H9 (cell line): ENCODE data around the gene MLH1. TPM values are rescaled to one million over a fixed set of nuclear protein-coding genes. Genes with fewer than 3 reads are reported as not detected.

Experiments
- DNase-seq: peaks from one replicate; pipeline ENCODE4 v3.0.0-alpha.2; 2017
- H2AFZ ChIP-seq: one replicate; pipeline ENCODE4 v1.6.1; 2013; ENCODE audit warnings: mild to moderate bottlenecking, low read length, control low read depth, moderate library complexity
- H2AK5ac ChIP-seq: 2 replicates; pipeline ENCODE4 v1.6.1; 2013; ENCODE audit warnings: low read length, control low read depth, mixed read lengths; ENCODE audit not compliant: insufficient read length
- H2BK120ac ChIP-seq: one replicate; pipeline ENCODE4 v1.6.1; 2013; ENCODE audit warnings: low read depth, mild to moderate bottlenecking, low read length, control low read depth, inconsistent platforms; ENCODE audit not compliant: poor library complexity, severe bottlenecking
- H2BK12ac ChIP-seq: 2 replicates; pipeline ENCODE4 v1.6.1; 2013; ENCODE audit warnings: low read length, control low read depth, mixed read lengths, low read depth; ENCODE audit not compliant: insufficient read length
- H2BK15ac ChIP-seq: 2 replicates; pipeline ENCODE4 v1.6.1; 2013; ENCODE audit warnings: low read depth, low read length, control low read depth
- H2BK20ac ChIP-seq: one replicate; pipeline ENCODE4 v1.6.1; 2013; ENCODE audit warnings: low read depth, mild to moderate bottlenecking, low read length, control low read depth, inconsistent platforms; ENCODE audit not compliant: poor library complexity, severe bottlenecking
- H2BK5ac ChIP-seq: 2 replicates; pipeline ENCODE4 v1.6.1; 2013; ENCODE audit warnings: low read length, control low read depth, mixed read lengths; ENCODE audit not compliant: insufficient read length
- H3K14ac ChIP-seq: 2 replicates; pipeline ENCODE4 v1.6.1; 2013; ENCODE audit warnings: low read length, control low read depth; ENCODE audit not compliant: insufficient read depth
- H3K18ac ChIP-seq: 2 replicates; pipeline ENCODE4 v1.6.1; 2013; ENCODE audit warnings: low read depth, mild to moderate bottlenecking, mixed read lengths, low read length, control low read depth; ENCODE audit not compliant: insufficient read length
- H3K23ac ChIP-seq: 2 replicates; pipeline ENCODE4 v1.6.1; 2013; ENCODE audit warnings: low read length, control low read depth, mixed read lengths, low read depth; ENCODE audit not compliant: insufficient read length
- H3K23me2 ChIP-seq: 2 replicates; pipeline ENCODE4 v1.6.1; 2013; ENCODE audit warnings: low read depth, mild to moderate bottlenecking, mixed read lengths, low read length, control low read depth; ENCODE audit not compliant: insufficient read length, poor library complexity, severe bottlenecking
- H3K27ac ChIP-seq: 2 replicates; pipeline ENCODE4 v1.5.1; 2013; ENCODE audit warnings: low read length, control low read depth, mixed read lengths, low read depth; ENCODE audit not compliant: insufficient read length
- H3K27me3 ChIP-seq: 2 replicates; pipeline ENCODE4 v1.6.1; 2013; ENCODE audit warnings: low read length, control low read depth, inconsistent platforms; ENCODE audit not compliant: insufficient read depth
- H3K4ac ChIP-seq: 2 replicates; pipeline ENCODE4 v1.6.1; 2013; ENCODE audit warnings: low read depth, mild to moderate bottlenecking, control low read depth, inconsistent platforms, low read length, moderate library complexity
- H3K4me1 ChIP-seq: 2 replicates; pipeline ENCODE4 v1.6.1; 2013; ENCODE audit warnings: low read length, control low read depth, inconsistent platforms; ENCODE audit not compliant: insufficient read depth
- H3K4me2 ChIP-seq: 2 replicates; pipeline ENCODE4 v1.6.1; 2013; ENCODE audit warnings: low read length, control low read depth, mixed read lengths; ENCODE audit not compliant: insufficient read length, insufficient read depth
- H3K56ac ChIP-seq: 2 replicates; pipeline ENCODE4 v1.6.1; 2013; ENCODE audit warnings: low read depth, mild to moderate bottlenecking, mixed read lengths, low read length, control low read depth; ENCODE audit not compliant: insufficient read length
- H3K79me1 ChIP-seq: 2 replicates; pipeline ENCODE4 v1.6.1; 2013; ENCODE audit warnings: low read depth, mild to moderate bottlenecking, moderate library complexity, low read length, control low read depth, inconsistent platforms; ENCODE audit not compliant: insufficient read depth, poor library complexity, severe bottlenecking
- H3K79me2 ChIP-seq: 2 replicates; pipeline ENCODE4 v1.6.1; 2013; ENCODE audit warnings: low read length, control low read depth, inconsistent platforms; ENCODE audit not compliant: insufficient read depth
- H3K9ac ChIP-seq: 2 replicates; pipeline ENCODE4 v1.6.1; 2013; ENCODE audit warnings: low read length, control low read depth, mixed read lengths; ENCODE audit not compliant: insufficient read length; ENCODE audit errors: extremely low read depth
- H3K9me3 ChIP-seq: one replicate; pipeline ENCODE4 v1.6.1; 2013; ENCODE audit warnings: low read depth, low read length, inconsistent platforms; ENCODE audit not compliant: control insufficient read depth
- H3T11ph ChIP-seq: one replicate; pipeline ENCODE4 v1.6.1; 2013; ENCODE audit warnings: mild to moderate bottlenecking, low read length, control low read depth, inconsistent platforms
- H4K20me1 ChIP-seq: one replicate; pipeline ENCODE4 v1.6.1; 2013; ENCODE audit not compliant: control insufficient read depth, insufficient read length, insufficient read depth
- H4K5ac ChIP-seq: 2 replicates; pipeline ENCODE4 v1.6.1; 2013; ENCODE audit warnings: low read depth, mild to moderate bottlenecking, mixed read lengths, low read length, control low read depth; ENCODE audit not compliant: insufficient read length
- H4K8ac ChIP-seq: replicated peaks from 2 replicates; pipeline ENCODE4 v1.6.1; 2013; ENCODE audit warnings: low read length, control low read depth, mixed read lengths, low read depth; ENCODE audit not compliant: insufficient read length
- H4K91ac ChIP-seq: 2 replicates; pipeline ENCODE4 v1.6.1; 2013; ENCODE audit warnings: low read depth, mild to moderate bottlenecking, moderate library complexity, mixed read lengths, low read length, control low read depth; ENCODE audit not compliant: insufficient read length
- H3K27ac Mint-ChIP-seq, 3 experiments: 2 replicates in 2 of 3; 3 replicates in 1 of 3; pipeline ENCODE4 v1.8.0; 2020 to 2021; ENCODE audit warnings: mixed read lengths in 3 of 3, mild to moderate bottlenecking in 1 of 3, moderate library complexity in 1 of 3
- H3K27me3 Mint-ChIP-seq: 2 replicates; pipeline ENCODE4 v1.8.0; 2021; ENCODE audit warnings: low read depth, mild to moderate bottlenecking, moderate library complexity, mixed read lengths
- H3K36me3 Mint-ChIP-seq, 3 experiments: 2 replicates in 2 of 3; 3 replicates in 1 of 3; pipeline ENCODE4 v1.8.0; 2020 to 2021; ENCODE audit warnings: low read depth in 3 of 3, mixed read lengths in 3 of 3; ENCODE audit not compliant: insufficient read depth in 1 of 3
- H3K4me1 Mint-ChIP-seq, 2 experiments: 2 replicates each; pipeline ENCODE4 v1.8.0; 2020; ENCODE audit warnings: mixed read lengths in 2 of 2
- H3K4me3 Mint-ChIP-seq, 2 experiments: 2 replicates in 1 of 2; 3 replicates in 1 of 2; pipeline ENCODE4 v1.8.0; 2020 to 2021; ENCODE audit warnings: mild to moderate bottlenecking in 2 of 2, mixed read lengths in 2 of 2, moderate library complexity in 1 of 2
- H3K9me3 Mint-ChIP-seq, 2 experiments: 2 replicates in 1 of 2; 3 replicates in 1 of 2; pipeline ENCODE4 v1.8.0; 2020; ENCODE audit warnings: mild to moderate bottlenecking in 2 of 2, mixed read lengths in 2 of 2, moderate library complexity in 1 of 2
- WGBS: extraction: QIAGEN DNeasy Blood & Tissue Kit; methylation state at CpG from one replicate; pipeline ENCODE4 v1.1.7; 2013; ENCODE audit warnings: missing lambda C conversion rate, low lambda C conversion rate, mixed read lengths; ENCODE audit not compliant: insufficient read length; ENCODE audit errors: extremely low coverage; 5-methylcytosine and 5-hydroxymethylcytosine counted together
- total RNA-seq: library from RNA; stranded (reverse); gene quantifications from 2 replicates; pipeline ENCODE4 v1.2.1, GENCODE V29; 2021
- TF ChIP-seq, protein P1 (sequence below): fragments of 200-600 bp; sonication (generic); conservative IDR thresholded peaks from 3 replicates; pipeline ENCODE4 v1.8.0; 2021; ENCODE audit warnings: antibody characterized with exemption, mild to moderate bottlenecking

Gene MLH1
- total RNA-seq, 1 experiment from 2014 or later = 45.1 TPM

DNA sequence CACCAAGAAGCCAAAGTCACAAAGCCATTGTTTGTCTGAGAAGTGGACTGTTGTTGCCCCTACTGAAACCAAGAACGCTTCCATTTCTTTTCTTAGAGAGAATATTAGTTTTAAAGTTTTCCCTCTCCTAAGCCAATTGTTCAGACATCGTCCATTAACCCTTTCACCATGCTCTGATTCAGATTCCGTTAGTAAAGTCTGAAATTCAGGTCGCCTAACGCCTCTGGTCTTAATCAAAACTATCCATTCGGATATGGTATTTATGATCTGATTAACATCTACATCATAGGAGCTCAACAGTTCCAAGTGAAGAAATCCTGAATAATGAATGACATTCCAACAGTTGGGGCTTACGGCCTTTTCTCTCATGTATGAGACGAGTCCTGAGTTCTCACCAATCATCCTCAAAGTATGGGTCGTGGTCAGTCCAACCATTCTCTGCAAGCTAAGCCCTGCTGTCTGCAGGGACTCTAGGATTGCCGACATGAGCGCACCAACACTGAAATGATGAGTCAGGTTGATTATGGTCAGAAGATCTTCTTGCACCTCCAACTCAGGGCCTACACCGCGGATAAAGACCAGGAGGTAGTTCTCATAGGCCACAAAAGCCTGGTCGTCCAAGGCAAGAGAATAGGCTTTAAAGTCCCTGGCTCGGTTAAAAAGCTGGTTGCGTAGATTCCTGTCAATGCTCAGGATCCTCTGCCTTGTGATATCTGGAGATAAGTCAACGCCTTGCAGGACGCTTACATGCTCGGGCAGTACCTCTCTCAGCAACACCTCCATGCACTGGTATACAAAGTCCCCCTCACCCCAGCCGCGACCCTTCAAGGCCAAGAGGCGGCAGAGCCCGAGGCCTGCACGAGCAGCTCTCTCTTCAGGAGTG lies 1.2 kb upstream of the MLH1 start:
- Histone ChIP-seq H2AFZ (no peak overlapping the region), H3K18ac (peak overlapping the region; percentile 97), H2BK12ac (no peak overlapping the region), H2BK5ac (peak overlapping the region; percentile 32), H2BK120ac (no peak overlapping the region), H3K9ac (peak overlapping the region; percentile 95), H2AK5ac (no peak overlapping the region), H3K4ac (0 out of 2 replicates have a peak overlapping the region, but pooled peaks have one; percentile 18), H4K5ac (peak overlapping the region; percentile 47), H3K27me3 (no peaks in the 10 kb centered on the region), H4K20me1 (no peaks in the 10 kb centered on the region), H3K4me1 (no peaks in the 10 kb centered on the region), H3K27ac (peak overlapping the region; percentile 84), H3K14ac (peak overlapping the region; percentile 97), H3K56ac (peak overlapping the region; percentile 42), H3T11ph (no peak overlapping the region), H4K8ac (no peak overlapping the region), H3K9me3 (no peaks in the 10 kb centered on the region), H4K91ac (peak overlapping the region; percentile 2), H2BK20ac (no peak overlapping the region), H3K4me2 (peak overlapping the region; percentile 95), H3K79me2 (peaks cover 18% of the 10 kb centered on the region; the same call in 1 of the 2 replicates), H3K79me1 (peaks cover 3% of the 10 kb centered on the region), H2BK15ac (no peak overlapping the region), H3K23ac (no peak overlapping the region), H3K23me2 (peaks cover 10% of the 10 kb centered on the region)
- no peaks in the 10 kb centered on the region for H3K9me3 Mint-ChIP-seq
- peaks cover 18 to 50% (median 33%) of the 10 kb centered on the region in 3 experiments; a peak in 6 of 7 replicates for H3K36me3 Mint-ChIP-seq
- H3K27me3 Mint-ChIP-seq = no peaks in the 10 kb centered on the region
- peaks cover 23 to 30% of the 10 kb centered on the region in 2 experiments for H3K4me1 Mint-ChIP-seq
- no peak overlapping the region for H3K4me3 Mint-ChIP-seq
- no CpG with 5 or more reads among the region's 24 CpGs for WGBS
- TF ChIP-seq, protein P1, sequence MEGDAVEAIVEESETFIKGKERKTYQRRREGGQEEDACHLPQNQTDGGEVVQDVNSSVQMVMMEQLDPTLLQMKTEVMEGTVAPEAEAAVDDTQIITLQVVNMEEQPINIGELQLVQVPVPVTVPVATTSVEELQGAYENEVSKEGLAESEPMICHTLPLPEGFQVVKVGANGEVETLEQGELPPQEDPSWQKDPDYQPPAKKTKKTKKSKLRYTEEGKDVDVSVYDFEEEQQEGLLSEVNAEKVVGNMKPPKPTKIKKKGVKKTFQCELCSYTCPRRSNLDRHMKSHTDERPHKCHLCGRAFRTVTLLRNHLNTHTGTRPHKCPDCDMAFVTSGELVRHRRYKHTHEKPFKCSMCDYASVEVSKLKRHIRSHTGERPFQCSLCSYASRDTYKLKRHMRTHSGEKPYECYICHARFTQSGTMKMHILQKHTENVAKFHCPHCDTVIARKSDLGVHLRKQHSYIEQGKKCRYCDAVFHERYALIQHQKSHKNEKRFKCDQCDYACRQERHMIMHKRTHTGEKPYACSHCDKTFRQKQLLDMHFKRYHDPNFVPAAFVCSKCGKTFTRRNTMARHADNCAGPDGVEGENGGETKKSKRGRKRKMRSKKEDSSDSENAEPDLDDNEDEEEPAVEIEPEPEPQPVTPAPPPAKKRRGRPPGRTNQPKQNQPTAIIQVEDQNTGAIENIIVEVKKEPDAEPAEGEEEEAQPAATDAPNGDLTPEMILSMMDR = no peak
- no peak overlapping the region; a peak in 1 of 7 replicates for H3K27ac Mint-ChIP-seq
- DNase-seq = no peak
